PC-3 (cell line): ENCODE measurements around the gene VASP.

ENCODE experiments used
- CTCF ChIP-seq: fragments of 300-600 bp; sonication (generic); conservative IDR thresholded peaks from 2 replicates; pipeline ENCODE4 v1.5.1; 2017; ENCODE audit warnings: antibody characterized with exemption, low read depth, mild to moderate bottlenecking, low read length
- EZH2 ChIP-seq: fragments of 300-600 bp; sonication (generic); IDR thresholded peaks from one replicate; pipeline ENCODE4 v1.6.1; 2017; ENCODE audit warnings: antibody characterized with exemption, mild to moderate bottlenecking, low read length; ENCODE audit not compliant: unreplicated experiment
- EZH2phosphoT487 ChIP-seq: fragments of 300-600 bp; sonication (generic); IDR thresholded peaks from 2 replicates; pipeline ENCODE4 v1.6.1; 2018; ENCODE audit warnings: mild to moderate bottlenecking, antibody characterized with exemption, low read length, borderline replicate concordance

GRCh38 chr19:45512881-45513483 is 5.7 kb downstream of the VASP start:
- TF ChIP-seq CTCF = no peak
- no peak for TF ChIP-seq EZH2
- TF ChIP-seq EZH2phosphoT487 = no peak
